RWPE1 (cell line): ENCODE measurements around the gene KCNMA1.

ENCODE experiments used
- CTCF ChIA-PET: fragments of 350-600 bp; sonication (Branson Sonifier 250); formaldehyde crosslinking; extraction: SDS; loops from one replicate; lab custom pipeline; 2021; lab: Yijun Ruan, JAX
- POLR2A ChIA-PET: fragments of 400-600 bp; formaldehyde crosslinking; extraction: SDS; loops from one replicate; lab custom pipeline; 2020; ENCODE audit warnings: antibody characterized with exemption; ENCODE audit not compliant: low non-redundant PET; lab: Yijun Ruan, JAX
- DNase-seq: peaks from one replicate; pipeline ENCODE4 v3.0.0; 2012; ENCODE audit warnings: low spot score
- H3K27ac ChIP-seq: fragments of 450-650 bp; 2 replicates; pipeline ENCODE4 v1.5.1; 2017
- TF ChIP-seq, protein P1 (sequence below): fragments of 450-650 bp; conservative IDR thresholded peaks from 2 replicates; pipeline ENCODE4 v1.5.1; 2017; ENCODE audit warnings: low read depth, mild to moderate bottlenecking

Gene KCNMA1

DNA sequence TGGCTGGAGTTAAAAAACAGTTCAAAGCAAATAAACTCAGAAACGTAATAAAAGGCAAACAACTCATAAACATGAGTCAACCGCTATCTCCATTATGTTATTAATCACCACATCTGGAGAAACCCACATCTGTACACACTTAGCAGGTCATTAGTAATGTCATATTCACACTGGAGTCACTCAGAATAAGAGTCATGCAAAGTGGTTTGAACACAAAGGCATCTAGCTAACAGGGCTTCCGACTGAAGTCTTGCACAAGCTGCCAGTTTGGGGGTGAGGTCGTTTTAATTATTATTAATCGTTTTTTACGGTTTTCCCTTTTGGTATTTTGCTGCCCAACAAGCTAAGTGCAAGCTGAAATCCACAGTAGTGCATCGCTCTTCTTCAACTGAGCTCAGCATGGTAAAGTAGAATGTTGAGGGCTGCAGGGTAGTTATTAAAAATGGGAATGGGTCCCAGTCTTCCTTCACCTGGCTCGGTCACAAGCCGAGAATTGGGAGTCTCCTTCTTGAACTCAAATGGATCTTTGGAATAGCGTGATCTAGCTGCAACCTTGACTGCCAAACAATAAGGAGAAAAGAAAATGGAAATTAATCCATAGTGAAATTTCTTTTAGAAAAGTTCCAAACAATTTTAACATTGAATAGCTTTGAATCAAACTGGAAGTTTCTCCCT is 663.5 kb downstream of the KCNMA1 start:
- peak; percentile 38 for DNase-seq
- POLR2A ChIA-PET, result no interaction called here
- TF ChIP-seq, protein P1, sequence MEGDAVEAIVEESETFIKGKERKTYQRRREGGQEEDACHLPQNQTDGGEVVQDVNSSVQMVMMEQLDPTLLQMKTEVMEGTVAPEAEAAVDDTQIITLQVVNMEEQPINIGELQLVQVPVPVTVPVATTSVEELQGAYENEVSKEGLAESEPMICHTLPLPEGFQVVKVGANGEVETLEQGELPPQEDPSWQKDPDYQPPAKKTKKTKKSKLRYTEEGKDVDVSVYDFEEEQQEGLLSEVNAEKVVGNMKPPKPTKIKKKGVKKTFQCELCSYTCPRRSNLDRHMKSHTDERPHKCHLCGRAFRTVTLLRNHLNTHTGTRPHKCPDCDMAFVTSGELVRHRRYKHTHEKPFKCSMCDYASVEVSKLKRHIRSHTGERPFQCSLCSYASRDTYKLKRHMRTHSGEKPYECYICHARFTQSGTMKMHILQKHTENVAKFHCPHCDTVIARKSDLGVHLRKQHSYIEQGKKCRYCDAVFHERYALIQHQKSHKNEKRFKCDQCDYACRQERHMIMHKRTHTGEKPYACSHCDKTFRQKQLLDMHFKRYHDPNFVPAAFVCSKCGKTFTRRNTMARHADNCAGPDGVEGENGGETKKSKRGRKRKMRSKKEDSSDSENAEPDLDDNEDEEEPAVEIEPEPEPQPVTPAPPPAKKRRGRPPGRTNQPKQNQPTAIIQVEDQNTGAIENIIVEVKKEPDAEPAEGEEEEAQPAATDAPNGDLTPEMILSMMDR, result no peak
- CTCF ChIA-PET, result no interaction called here
- no peak overlapping the region for H3K27ac ChIP-seq

- TF ChIP-seq, protein P1, result no peak
- H3K27ac ChIP-seq, result no peak overlapping the region
- ChIA-PET POLR2A (no interaction called here), CTCF (interaction anchor here (0.7 kb wide), 1 partner anchor 32 kb away, joined by 3 read pairs; no protein-coding TSS in a partner anchor)
- no peak for DNase-seq
Observed at GRCh38 chr10:76973091-76974016, 664.3 kb downstream of the KCNMA1 start.

DNA sequence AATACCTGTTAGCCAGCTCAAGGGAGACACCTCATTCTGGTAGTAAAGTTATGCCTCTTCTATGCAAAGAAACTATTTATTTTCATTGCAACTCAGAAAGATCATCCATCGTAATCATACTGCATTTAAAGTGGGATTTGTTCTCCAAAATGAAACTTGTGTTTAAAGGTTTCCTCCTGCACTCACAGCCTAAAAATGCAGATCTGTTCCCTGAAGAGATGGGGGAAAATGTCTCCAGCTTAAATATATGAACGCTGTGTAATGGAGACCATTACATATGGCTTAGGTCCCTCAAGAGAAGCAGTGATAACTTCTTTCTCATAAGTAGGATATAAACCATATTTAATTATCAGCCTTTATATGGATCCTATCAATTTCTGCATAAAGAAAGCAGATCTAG is 665.1 kb downstream of the KCNMA1 start:
- TF ChIP-seq, protein P1, result no peak
- H3K27ac ChIP-seq, result no peak overlapping the region
- ChIA-PET CTCF (interaction anchor here (0.7 kb wide), 1 partner anchor 33 kb away, joined by 3 read pairs; no protein-coding TSS in a partner anchor), POLR2A (no interaction called here)
- no peak for DNase-seq

GRCh38 chr10:76971547-76972170 is 665.9 kb downstream of the KCNMA1 start:
- ChIA-PET POLR2A (no interaction called here), CTCF (interaction anchor here (0.9 kb wide), 1 partner anchor 14 kb away, joined by 4 read pairs; no protein-coding TSS in a partner anchor)
- H3K27ac ChIP-seq, result no peak overlapping the region
- DNase-seq, result no peak
- TF ChIP-seq, protein P1, result no peak

DNA sequence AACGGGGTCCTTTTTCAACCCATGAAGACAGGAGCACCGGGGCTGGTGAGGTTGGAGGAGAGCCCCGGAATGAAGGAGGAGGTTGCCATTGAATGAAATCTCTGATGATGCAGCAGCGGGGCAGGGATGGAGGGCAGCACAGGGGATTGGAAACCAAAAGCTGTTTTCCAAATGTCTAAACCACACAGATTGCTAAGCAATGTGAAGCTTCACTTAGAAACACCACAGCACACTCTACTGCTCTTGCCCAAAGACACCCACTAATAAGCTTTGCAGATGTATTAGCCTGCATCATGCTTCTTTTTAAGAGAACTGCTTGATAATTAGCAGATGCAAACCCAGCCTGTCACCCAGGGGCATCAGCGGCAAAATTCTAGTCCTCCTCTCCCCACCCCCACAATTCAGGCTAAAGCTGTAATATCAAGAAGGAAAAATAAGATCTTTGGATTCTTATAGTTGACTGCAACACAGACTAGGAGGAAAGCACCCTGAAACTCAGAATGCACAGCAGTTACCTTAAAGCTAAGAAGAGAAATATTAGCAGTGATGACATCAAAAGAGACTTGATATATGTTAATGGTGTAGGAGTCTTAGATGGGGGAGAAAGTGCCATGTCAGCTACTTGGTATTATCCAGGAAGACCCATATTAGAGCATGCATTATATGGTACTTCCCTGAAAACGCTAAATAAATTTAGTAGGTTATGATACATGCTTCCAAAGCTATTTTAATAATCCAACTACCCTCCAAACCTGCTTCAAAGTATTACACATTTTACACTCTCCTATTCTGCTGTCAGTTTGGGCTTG is 666.7 kb downstream of the KCNMA1 start:
- TF ChIP-seq, protein P1, result no peak
- POLR2A ChIA-PET, result no interaction called here
- CTCF ChIA-PET, result interaction anchor here (0.6 to 0.9 kb wide), 2 partner anchors 14 to 955 kb away, joined by 4 to 7 read pairs; no protein-coding TSS in a partner anchor

More for the DNA sequence above, 666.7 kb downstream of the KCNMA1 start:
- no peak for DNase-seq
- H3K27ac ChIP-seq, result no peak overlapping the region
